SK-N-SH treated with all-trans-retinoic acid at 6 μM for 48 hours (cell line): ENCODE data around the gene GRID1.

Experiments
- BACH2 ChIP-seq: fragments of 250-450 bp; sonication (Bioruptor Pico); IDR thresholded peaks from 2 replicates; pipeline ENCODE4 v1.9.0; 2021; ENCODE audit warnings: mild to moderate bottlenecking, borderline replicate concordance
- ESRRG ChIP-seq: fragments of 250-450 bp; sonication (Bioruptor Pico); IDR thresholded peaks from 2 replicates; pipeline ENCODE4 v1.6.1; 2021; ENCODE audit warnings: mild to moderate bottlenecking
- TF ChIP-seq, protein P1 (sequence below): fragments of 250-450 bp; sonication (Bioruptor Pico); IDR thresholded peaks from 2 replicates; pipeline ENCODE4 v1.5.1; 2020; ENCODE audit warnings: low read depth, mild to moderate bottlenecking, moderate library complexity

DNA sequence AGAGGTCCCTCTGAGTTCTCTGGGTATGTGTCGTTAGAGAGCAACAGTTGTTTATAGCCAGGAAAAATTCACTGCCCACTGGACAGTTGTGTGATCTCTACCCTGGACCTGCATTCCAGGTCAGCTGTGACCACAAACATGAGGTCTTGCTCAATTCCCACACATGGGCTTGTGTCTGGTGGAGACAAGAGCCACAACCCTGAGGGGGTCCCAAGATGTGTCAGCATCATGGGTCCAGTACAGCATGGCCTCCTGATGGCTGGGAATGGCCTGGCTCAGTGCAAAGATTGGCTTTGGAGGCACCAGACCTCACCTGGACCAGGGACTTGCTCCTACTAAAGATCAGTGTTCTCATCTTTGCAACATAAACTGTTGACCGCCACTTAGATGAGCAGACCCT lies 751.6 kb downstream of the GRID1 start:
- TF ChIP-seq BACH2 (CRISPR knock-in tag) (no peak), ESRRG (CRISPR knock-in tag) (no peak)
- TF ChIP-seq, protein P1, sequence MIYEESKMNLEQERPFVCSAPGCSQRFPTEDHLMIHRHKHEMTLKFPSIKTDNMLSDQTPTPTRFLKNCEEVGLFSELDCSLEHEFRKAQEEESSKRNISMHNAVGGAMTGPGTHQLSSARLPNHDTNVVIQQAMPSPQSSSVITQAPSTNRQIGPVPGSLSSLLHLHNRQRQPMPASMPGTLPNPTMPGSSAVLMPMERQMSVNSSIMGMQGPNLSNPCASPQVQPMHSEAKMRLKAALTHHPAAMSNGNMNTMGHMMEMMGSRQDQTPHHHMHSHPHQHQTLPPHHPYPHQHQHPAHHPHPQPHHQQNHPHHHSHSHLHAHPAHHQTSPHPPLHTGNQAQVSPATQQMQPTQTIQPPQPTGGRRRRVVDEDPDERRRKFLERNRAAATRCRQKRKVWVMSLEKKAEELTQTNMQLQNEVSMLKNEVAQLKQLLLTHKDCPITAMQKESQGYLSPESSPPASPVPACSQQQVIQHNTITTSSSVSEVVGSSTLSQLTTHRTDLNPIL (CRISPR knock-in tag) = no peak
